ENCODE results near the gene EGFLAM.
"Not testable (repeated sequence)": the region's sequence is repeated elsewhere in the genome, so short reads cannot be mapped to it uniquely, and the experiment has no call there.

EGFLAM gene

GRCh38 chr5:38331831-38332230 is 73.5 kb downstream of the EGFLAM start:
- DNase-seq: no peak

GRCh38 chr5:38333181-38333580 is 74.8 kb downstream of the EGFLAM start:
- DNase-seq: not testable (repeated sequence)

GRCh38 chr5:38338455-38338854 is 80.1 kb downstream of the EGFLAM start:
- DNase-seq: no peak

- DNase-seq: no peak
Measured at GRCh38 chr5:38339446-38339845, 81.1 kb downstream of the EGFLAM start.

GRCh38 chr5:38341056-38341455 is 82.7 kb downstream of the EGFLAM start:
- DNase-seq: no peak

GRCh38 chr5:38341641-38342040 is 83.3 kb downstream of the EGFLAM start:
- DNase-seq: no peak

- DNase-seq: no peak
Measured at GRCh38 chr5:38342261-38342660, 83.9 kb downstream of the EGFLAM start.

GRCh38 chr5:38344891-38345290 is 86.5 kb downstream of the EGFLAM start:
- DNase-seq: no peak

- DNase-seq: no peak
Measured at GRCh38 chr5:38346593-38346992, 88.2 kb downstream of the EGFLAM start.

GRCh38 chr5:38347040-38347763 is 88.8 kb downstream of the EGFLAM start:
- DNase-seq: no peak

- no peak for DNase-seq
Measured at GRCh38 chr5:38347896-38348295, 89.5 kb downstream of the EGFLAM start.

GRCh38 chr5:38360323-38361061 is 102.1 kb downstream of the EGFLAM start:
- DNase-seq: no peak

- DNase-seq: no peak
Measured at GRCh38 chr5:38362713-38363112, 104.4 kb downstream of the EGFLAM start.

- DNase-seq: no peak
Measured at GRCh38 chr5:38364825-38365224, 106.5 kb downstream of the EGFLAM start.

- no peak for DNase-seq
Measured at GRCh38 chr5:38367410-38367809, 109.1 kb downstream of the EGFLAM start.

- no peak for DNase-seq
Measured at GRCh38 chr5:38367966-38368365, 109.6 kb downstream of the EGFLAM start.

GRCh38 chr5:38369692-38370091 is 111.3 kb downstream of the EGFLAM start:
- no peak for DNase-seq

GRCh38 chr5:38370358-38371100 is 112.2 kb downstream of the EGFLAM start:
- no peak for DNase-seq

GRCh38 chr5:38371596-38371995 is 113.2 kb downstream of the EGFLAM start:
- DNase-seq: no peak

- no peak for DNase-seq
Measured at GRCh38 chr5:38373743-38374142, 115.4 kb downstream of the EGFLAM start.

GRCh38 chr5:38375423-38375822 is 117.1 kb downstream of the EGFLAM start:
- no peak for DNase-seq

- DNase-seq: no peak
Measured at GRCh38 chr5:38376404-38376803, 118.0 kb downstream of the EGFLAM start.

GRCh38 chr5:38378579-38378978 is 120.2 kb downstream of the EGFLAM start:
- no peak for DNase-seq

Measured in activated CD4-positive, alpha-beta T cell treated with anti-CD3 and anti-CD28 coated beads for 1 hour (primary cell).